Bronchial epithelial cell (primary cell): ENCODE measurements around the gene ACO1. TPM values are rescaled to one million over a fixed set of nuclear protein-coding genes. Genes with fewer than 3 reads are reported as not detected.

Experiments used
- DNase-seq: peaks from one replicate; pipeline ENCODE4 v3.0.0-alpha.2; 2010; ENCODE audit warnings: low read depth
- FAIRE-seq: peaks from 2 replicates; lab custom pipeline; 2011; peaks lifted over from hg19 to GRCh38; lab: Jason Lieb, UNC
- H3K27me3 ChIP-seq: 2 replicates; pipeline ENCODE4 v1.5.1; 2011; ENCODE audit warnings: low read length; ENCODE audit not compliant: control insufficient read depth, insufficient read depth
- H3K36me3 ChIP-seq: 2 replicates; pipeline ENCODE4 v1.5.1; 2011; ENCODE audit warnings: low read length; ENCODE audit not compliant: control insufficient read depth, insufficient read depth
- H3K4me3 ChIP-seq: 2 replicates; pipeline ENCODE4 v1.5.1; 2011; ENCODE audit warnings: mild to moderate bottlenecking, low read depth, low read length, control low read depth
- total RNA-seq: library from RNA; depleted of rRNA; stranded (reverse); fragments of >200 nt; gene quantifications from 2 replicates; pipeline ENCODE4 v1.2.1, GENCODE V29; 2014
- TF ChIP-seq, protein P1 (sequence below): IDR thresholded peaks from 2 replicates; pipeline ENCODE4 v1.5.1; 2011; ENCODE audit warnings: mild to moderate bottlenecking, moderate library complexity, low read length, control low read depth, inconsistent platforms; ENCODE audit not compliant: insufficient read depth, severe bottlenecking

The ACO1 gene
- total RNA-seq, 1 donor from 2014 or later: 11.8 TPM

DNA sequence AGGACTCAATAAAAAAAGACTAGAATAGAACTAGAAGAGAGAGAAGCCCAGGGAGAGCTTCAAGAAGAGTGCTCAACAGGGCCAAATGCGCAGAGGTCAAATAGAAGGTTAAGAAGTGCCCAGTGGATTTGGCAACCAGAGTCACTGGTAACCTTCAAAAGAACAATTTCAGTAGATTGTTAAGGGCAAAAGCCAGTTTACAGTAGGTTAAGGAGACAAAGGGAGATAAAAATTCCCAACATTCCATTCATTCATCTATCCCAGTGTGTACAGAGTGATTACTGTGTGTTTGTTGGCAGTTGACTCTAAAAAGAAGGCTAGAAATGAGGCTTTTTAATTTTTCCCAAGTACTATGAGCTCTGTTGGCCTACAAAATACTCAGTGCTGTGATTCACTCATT is 72.1 kb downstream of the ACO1 start:
- FAIRE-seq: no peak
- peaks cover 4% of the 10 kb centered on the region for H3K36me3 ChIP-seq

DNA sequence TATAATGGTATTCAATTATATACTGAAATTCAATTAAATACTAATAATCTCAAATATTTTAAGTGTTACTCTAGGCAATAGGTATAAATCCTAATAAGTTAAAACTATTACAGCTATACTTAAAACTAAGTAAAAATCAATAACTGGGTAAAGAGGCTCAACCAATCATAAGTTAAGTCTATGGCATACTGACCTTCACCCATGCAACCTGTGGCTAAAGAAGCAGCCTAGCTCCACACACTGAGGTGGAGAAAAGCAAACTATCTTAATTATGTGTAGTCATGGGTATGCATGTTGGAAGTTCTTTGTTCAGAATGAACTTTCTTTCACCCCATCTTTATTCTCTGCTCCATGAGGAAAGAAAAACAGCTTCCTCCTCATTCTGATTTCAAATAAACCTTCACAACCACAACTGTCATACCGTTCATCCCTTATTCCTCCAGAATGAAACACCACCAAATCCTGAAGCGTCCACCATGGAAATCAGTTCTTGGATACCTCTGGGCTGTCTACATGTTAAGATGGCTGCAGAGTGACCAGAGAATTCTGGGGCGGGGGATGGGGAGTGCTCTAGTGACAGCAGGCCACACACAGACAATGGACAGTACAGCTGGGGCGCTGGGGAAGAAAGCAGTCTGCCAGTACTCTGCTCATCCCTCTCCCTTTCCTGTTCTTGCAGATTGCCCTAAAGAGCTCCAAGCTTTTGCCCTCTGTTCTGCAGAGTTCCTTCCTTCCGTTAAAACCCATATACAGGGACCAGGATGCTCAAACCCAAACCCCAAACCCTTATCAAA is 79.3 kb downstream of the ACO1 start:
- no peak for DNase-seq
- no peak for FAIRE-seq
- H3K36me3 ChIP-seq: no peaks in the 10 kb centered on the region
- H3K27me3 ChIP-seq: no peaks in the 10 kb centered on the region
- TF ChIP-seq, protein P1, sequence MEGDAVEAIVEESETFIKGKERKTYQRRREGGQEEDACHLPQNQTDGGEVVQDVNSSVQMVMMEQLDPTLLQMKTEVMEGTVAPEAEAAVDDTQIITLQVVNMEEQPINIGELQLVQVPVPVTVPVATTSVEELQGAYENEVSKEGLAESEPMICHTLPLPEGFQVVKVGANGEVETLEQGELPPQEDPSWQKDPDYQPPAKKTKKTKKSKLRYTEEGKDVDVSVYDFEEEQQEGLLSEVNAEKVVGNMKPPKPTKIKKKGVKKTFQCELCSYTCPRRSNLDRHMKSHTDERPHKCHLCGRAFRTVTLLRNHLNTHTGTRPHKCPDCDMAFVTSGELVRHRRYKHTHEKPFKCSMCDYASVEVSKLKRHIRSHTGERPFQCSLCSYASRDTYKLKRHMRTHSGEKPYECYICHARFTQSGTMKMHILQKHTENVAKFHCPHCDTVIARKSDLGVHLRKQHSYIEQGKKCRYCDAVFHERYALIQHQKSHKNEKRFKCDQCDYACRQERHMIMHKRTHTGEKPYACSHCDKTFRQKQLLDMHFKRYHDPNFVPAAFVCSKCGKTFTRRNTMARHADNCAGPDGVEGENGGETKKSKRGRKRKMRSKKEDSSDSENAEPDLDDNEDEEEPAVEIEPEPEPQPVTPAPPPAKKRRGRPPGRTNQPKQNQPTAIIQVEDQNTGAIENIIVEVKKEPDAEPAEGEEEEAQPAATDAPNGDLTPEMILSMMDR: no peak
- H3K4me3 ChIP-seq: no peak overlapping the region

More for the DNA sequence above, 72.1 kb downstream of the ACO1 start:
- Histone ChIP-seq H3K4me3 (no peak overlapping the region), H3K27me3 (no peaks in the 10 kb centered on the region)
- DNase-seq: no peak
- TF ChIP-seq, protein P1: no peak

DNA sequence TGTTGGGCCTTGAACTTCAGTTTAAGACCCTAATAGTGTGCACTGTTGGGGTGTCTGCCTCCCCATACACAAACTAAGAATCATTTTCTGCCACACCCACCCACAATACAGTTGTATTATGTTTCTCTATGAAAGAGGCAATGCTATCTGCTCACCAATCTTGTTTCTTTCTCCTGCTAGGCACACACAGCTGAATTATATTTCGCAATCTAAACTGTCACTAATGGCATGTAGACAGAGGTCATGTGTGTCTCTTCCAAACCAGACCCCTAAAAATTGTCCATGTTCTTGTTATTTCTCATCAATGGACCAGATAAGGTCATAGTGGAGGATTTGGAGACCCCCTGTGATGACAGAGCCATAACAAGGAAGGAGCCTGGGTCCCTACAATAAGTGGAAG is 84.3 kb downstream of the ACO1 start:
- H3K36me3 ChIP-seq: no peaks in the 10 kb centered on the region
- no peak for FAIRE-seq
- no peak overlapping the region for H3K4me3 ChIP-seq
- no peak for DNase-seq
- TF ChIP-seq, protein P1: no peak
- H3K27me3 ChIP-seq: no peaks in the 10 kb centered on the region

DNA sequence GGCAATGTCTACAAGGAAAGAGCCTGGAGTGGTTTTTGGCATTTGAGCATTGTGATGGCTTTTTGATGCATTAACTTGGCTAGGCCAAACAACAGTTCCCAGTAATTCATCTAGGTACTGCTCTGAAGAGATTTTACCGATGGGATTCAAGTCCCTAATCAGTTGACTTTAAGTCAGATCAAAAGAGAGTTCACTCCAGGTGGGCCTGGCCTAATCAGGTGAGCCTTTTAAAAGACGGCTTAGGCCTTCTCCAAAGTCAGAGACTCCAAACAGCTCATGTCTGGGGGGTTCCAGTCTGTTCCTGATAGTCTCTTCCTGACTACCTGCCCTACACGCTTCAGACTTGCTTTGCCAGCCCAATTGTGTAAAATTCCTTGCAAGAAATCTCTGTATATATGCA is 87.9 kb downstream of the ACO1 start:
- DNase-seq: no peak
- Histone ChIP-seq H3K4me3 (no peak overlapping the region), H3K36me3 (no peaks in the 10 kb centered on the region), H3K27me3 (no peaks in the 10 kb centered on the region)
- no peak for FAIRE-seq
- TF ChIP-seq, protein P1: no peak

DNA sequence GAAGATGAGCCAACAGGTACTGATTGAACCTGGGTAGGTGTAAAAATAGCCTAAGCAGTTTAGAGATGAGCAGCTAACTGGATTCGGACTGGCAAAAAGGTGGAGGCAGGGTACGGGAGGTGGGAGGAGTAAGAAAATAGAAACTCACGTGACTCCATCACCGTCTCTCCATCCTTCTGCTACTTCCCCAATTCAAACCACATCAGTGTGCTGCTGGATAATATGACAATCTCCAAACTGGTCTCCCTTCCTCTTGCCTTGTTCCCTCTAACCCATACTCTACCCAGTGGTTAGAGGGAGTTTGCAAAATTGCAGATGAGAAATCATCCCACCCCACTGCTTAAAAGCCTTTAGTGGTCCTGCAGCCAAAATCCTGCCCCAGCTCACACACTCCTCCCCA is 98.9 kb downstream of the ACO1 start:
- no peak for FAIRE-seq
- TF ChIP-seq, protein P1: no peak
- Histone ChIP-seq H3K36me3 (peaks cover 1% of the 10 kb centered on the region), H3K27me3 (no peaks in the 10 kb centered on the region), H3K4me3 (no peak overlapping the region)
- no peak for DNase-seq
